GM18517 (cell line): ENCODE results near the gene NBEA.
A peak's percentile ranks its signal among the peaks of the same experiment; 100 is the strongest.

Experiments used
- ATAC-seq: cut with Tn5 transposase; IDR thresholded peaks from one replicate; pipeline ENCODE4 v1.9.1; 2021; ENCODE audit warnings: mild to moderate bottlenecking, moderate library complexity; ENCODE audit not compliant: unreplicated experiment

Gene NBEA

GRCh38 chr13:35164324-35164932, 222.4 kb downstream of the NBEA start:
- ATAC-seq = peak; percentile 81

- ATAC-seq = no peak
Measured at GRCh38 chr13:35165205-35165604, 223.1 kb downstream of the NBEA start.

GRCh38 chr13:35179494-35179893, 237.4 kb downstream of the NBEA start:
- ATAC-seq = no peak

- no peak for ATAC-seq
Measured at GRCh38 chr13:35179920-35180663, 238.0 kb downstream of the NBEA start.

- no peak for ATAC-seq
Measured at GRCh38 chr13:35190241-35190640, 248.2 kb downstream of the NBEA start.

- no peak for ATAC-seq
Measured at GRCh38 chr13:35191883-35192282, 249.8 kb downstream of the NBEA start.

GRCh38 chr13:35198613-35199200, 256.6 kb downstream of the NBEA start:
- ATAC-seq = no peak

GRCh38 chr13:35208587-35208986, 266.5 kb downstream of the NBEA start:
- no peak for ATAC-seq

- no peak for ATAC-seq
Measured at GRCh38 chr13:35210261-35210660, 268.2 kb downstream of the NBEA start.

- no peak for ATAC-seq
Measured at GRCh38 chr13:35211949-35212348, 269.9 kb downstream of the NBEA start.

GRCh38 chr13:35213911-35214310, 271.8 kb downstream of the NBEA start:
- no peak for ATAC-seq

- ATAC-seq = no peak
Measured at GRCh38 chr13:35216131-35216530, 274.1 kb downstream of the NBEA start.

- no peak for ATAC-seq
Measured at GRCh38 chr13:35219021-35219420, 277.0 kb downstream of the NBEA start.

GRCh38 chr13:35225159-35225558, 283.1 kb downstream of the NBEA start:
- no peak for ATAC-seq

- no peak for ATAC-seq
Measured at GRCh38 chr13:35225582-35225981, 283.5 kb downstream of the NBEA start.

- ATAC-seq = no peak
Measured at GRCh38 chr13:35228536-35228935, 286.5 kb downstream of the NBEA start.

GRCh38 chr13:35231426-35231825, 289.4 kb downstream of the NBEA start:
- ATAC-seq = no peak

GRCh38 chr13:35238274-35238673, 296.2 kb downstream of the NBEA start:
- no peak for ATAC-seq

GRCh38 chr13:35252536-35253205, 310.6 kb downstream of the NBEA start:
- ATAC-seq = peak; percentile 92

GRCh38 chr13:35255241-35255640, 313.2 kb downstream of the NBEA start:
- no peak for ATAC-seq

- no peak for ATAC-seq
Measured at GRCh38 chr13:35256459-35257148, 314.5 kb downstream of the NBEA start.
